IMR-90 (cell line): Measurements from ENCODE around the gene ATP6V0E2. TPM values are rescaled to one million over a fixed set of nuclear protein-coding genes. Genes with fewer than 3 reads are reported as not detected.
A peak's percentile ranks its signal among the peaks of the same experiment; 100 is the strongest.

Source experiments
- ATAC-seq: fragments of 200-7000 bp; cut with Tn5 transposase; 2 replicates; pipeline ENCODE4 v1.9.1; 2020; ENCODE audit warnings: low read depth, mild to moderate bottlenecking, moderate library complexity
- BruUV-seq: library from RNA; stranded (reverse); fragments of 400-500 nt; replicated peaks from 2 replicates; lab custom pipeline; 2021; lab: Mats Ljungman, UMichigan
- CTCF ChIA-PET: fragments of 300-600 bp; formaldehyde crosslinking; extraction: SDS; loops from one replicate; lab custom pipeline; 2021; ENCODE audit warnings: antibody characterized with exemption; lab: Yijun Ruan, JAX
- POLR2A ChIA-PET: fragments of 300-600 bp; sonication (Branson Sonifier 250); formaldehyde crosslinking; loops from one replicate; lab custom pipeline; 2022; ENCODE audit warnings: antibody characterized with exemption; ENCODE audit not compliant: unreplicated experiment; lab: Charles Lee
- DNase-seq: peaks from one replicate; pipeline ENCODE4 v3.0.0; 2013
- H2AFZ ChIP-seq: replicated peaks from 2 replicates; pipeline ENCODE3; 2013; ENCODE audit warnings: low read length, mild to moderate bottlenecking; ENCODE audit not compliant: poor library complexity
- H2AK5ac ChIP-seq: 2 replicates; pipeline ENCODE4 v1.6.1; 2013; ENCODE audit warnings: low read depth, low read length, inconsistent platforms
- H2AK9ac ChIP-seq: replicated peaks from 2 replicates; pipeline ENCODE3; 2013; ENCODE audit warnings: mild to moderate bottlenecking, low read depth, low read length, moderate library complexity; ENCODE audit not compliant: poor library complexity
- H2BK120ac ChIP-seq: 2 replicates; pipeline ENCODE4 v1.6.1; 2013; ENCODE audit warnings: low read depth, low read length, inconsistent platforms
- H2BK15ac ChIP-seq: 3 replicates; pipeline ENCODE4 v1.6.1; 2013; ENCODE audit warnings: low read depth, low read length, inconsistent platforms
- H2BK20ac ChIP-seq: 2 replicates; pipeline ENCODE4 v1.6.1; 2013; ENCODE audit warnings: low read depth, mild to moderate bottlenecking, inconsistent platforms, low read length, moderate library complexity
- H2BK5ac ChIP-seq: 2 replicates; pipeline ENCODE4 v1.6.1; 2013; ENCODE audit warnings: mild to moderate bottlenecking, low read depth, low read length, inconsistent platforms; ENCODE audit not compliant: poor library complexity, severe bottlenecking
- H3K14ac ChIP-seq: replicated peaks from 2 replicates; pipeline ENCODE4 v1.6.1; 2013; ENCODE audit warnings: low read depth, low read length, inconsistent platforms
- H3K18ac ChIP-seq: 2 replicates; pipeline ENCODE4 v1.6.1; 2013; ENCODE audit warnings: low read depth, low read length, control low read depth
- H3K23ac ChIP-seq: 2 replicates; pipeline ENCODE4 v1.6.1; 2013; ENCODE audit warnings: low read depth, low read length, inconsistent platforms
- H3K27ac ChIP-seq: 2 replicates; pipeline ENCODE4 v1.5.1; 2013; ENCODE audit warnings: mild to moderate bottlenecking, control low read depth, low read length; ENCODE audit not compliant: insufficient read depth
- H3K27me3 ChIP-seq: 2 replicates; pipeline ENCODE4 v1.6.1; 2013; ENCODE audit warnings: low read length; ENCODE audit not compliant: control insufficient read depth, insufficient read depth
- H3K36me3 ChIP-seq: 2 replicates; pipeline ENCODE4 v1.6.1; 2013; ENCODE audit warnings: low read length, mixed read lengths; ENCODE audit not compliant: control insufficient read depth, insufficient read depth
- H3K4ac ChIP-seq: 2 replicates; pipeline ENCODE4 v1.6.1; 2013; ENCODE audit warnings: low read depth, low read length, inconsistent platforms
- H3K4me1 ChIP-seq: 2 replicates; pipeline ENCODE4 v1.6.1; 2013; ENCODE audit warnings: low read length, mixed read lengths; ENCODE audit not compliant: control insufficient read depth, insufficient read depth
- H3K4me2 ChIP-seq: 2 replicates; pipeline ENCODE4 v1.6.1; 2013; ENCODE audit warnings: low read depth, mild to moderate bottlenecking, control low read depth, low read length, moderate library complexity
- H3K4me3 ChIP-seq: 2 replicates; pipeline ENCODE4 v1.5.1; 2013; ENCODE audit warnings: low read depth, mild to moderate bottlenecking, control low read depth, low read length, moderate library complexity; ENCODE audit not compliant: insufficient read depth
- H3K56ac ChIP-seq: 2 replicates; pipeline ENCODE4 v1.6.1; 2013; ENCODE audit warnings: low read length, inconsistent platforms; ENCODE audit not compliant: insufficient read depth; ENCODE audit errors: extremely low read depth
- H3K79me1 ChIP-seq, 2 experiments: 2 replicates each; pipeline ENCODE4 v1.6.1; 2013; ENCODE audit warnings: low read length in 2 of 2, inconsistent platforms in 1 of 2, low read depth in 1 of 2
- H3K9ac ChIP-seq: 2 replicates; pipeline ENCODE4 v1.6.1; 2013; ENCODE audit warnings: low read depth, low read length, control low read depth
- H3K9me1 ChIP-seq: 2 replicates; pipeline ENCODE4 v1.6.1; 2013; ENCODE audit warnings: low read length, inconsistent platforms; ENCODE audit not compliant: insufficient read depth
- H3K9me3 ChIP-seq: 2 replicates; pipeline ENCODE4 v1.6.1; 2013; ENCODE audit warnings: low read length; ENCODE audit not compliant: control insufficient read depth, insufficient read depth
- H4K20me1 ChIP-seq: 2 replicates; pipeline ENCODE4 v1.6.1; 2013; ENCODE audit warnings: low read length, inconsistent platforms; ENCODE audit not compliant: insufficient read depth
- H4K5ac ChIP-seq: 2 replicates; pipeline ENCODE4 v1.6.1; 2013; ENCODE audit warnings: mild to moderate bottlenecking, low read depth, low read length, control low read depth
- H4K8ac ChIP-seq, 2 experiments: 2 replicates each; pipeline ENCODE4 v1.6.1; 2013; ENCODE audit warnings: low read depth in 2 of 2, low read length in 2 of 2, control low read depth in 1 of 2, inconsistent platforms in 1 of 2
- H4K91ac ChIP-seq: 2 replicates; pipeline ENCODE4 v1.6.1; 2013; ENCODE audit warnings: low read depth, low read length, inconsistent platforms; ENCODE audit not compliant: insufficient read depth
- CEBPB ChIP-seq: IDR thresholded peaks from 2 replicates; pipeline ENCODE4 v1.6.1; 2012; ENCODE audit warnings: low read depth, low read length, improper control_type of control experiment
- MAZ ChIP-seq: IDR thresholded peaks from 2 replicates; pipeline ENCODE4 v1.6.1; 2012; ENCODE audit warnings: low read depth, mild to moderate bottlenecking, low read length, improper control_type of control experiment, moderate library complexity, borderline replicate concordance
- WGBS, 2 experiments: methylation state at CpG; one replicate each; pipeline versions ENCODE4 v1.1.5 to v1.1.7; 2013; ENCODE audit warnings: missing lambda C conversion rate in 2 of 2; ENCODE audit not compliant: insufficient read length in 1 of 2; ENCODE audit errors: extremely low coverage in 2 of 2; 5-methylcytosine and 5-hydroxymethylcytosine counted together
- dilution Hi-C: fragments of 300-500 bp; cut with HindIII; formaldehyde crosslinking; loops from one replicate; pipeline ENCODE4 v1.14.3; 2018; ENCODE audit warnings: low sequenced_read_pairs; ENCODE audit not compliant: unreplicated experiment
- in situ Hi-C: fragments of 300-500 bp; cut with MboI; formaldehyde crosslinking; loops from 3 replicates; pipeline ENCODE4 v1.14.3; 2019; ENCODE audit warnings: low sequenced_read_pairs, inconsistent platforms, mixed read lengths
- intact Hi-C: fragments of 100-400 bp; cut with micrococcal nuclease; formaldehyde crosslinking; loops from 2 replicates; pipeline ENCODE4 v1.10.0; 2022
- polyA plus RNA-seq, 3 experiments: library from polyadenylated mRNA; depleted of rRNA; stranded (reverse); fragments of >200 nt; gene quantifications; 2 replicates each; pipeline ENCODE4 v1.2.3, GENCODE V29; 2012; ENCODE audit warnings: low replicate concordance in 1 of 3
- total RNA-seq: library from RNA; depleted of rRNA; stranded (reverse); fragments of >200 nt; gene quantifications from 2 replicates; pipeline ENCODE4 v1.2.3, GENCODE V29; 2012

The ATP6V0E2 gene
- total and polyA plus RNA-seq, 2 of the 4 experiments (the other 2 are of a cell fraction): 5.7 to 30.3 TPM

- no peak overlapping the region for H4K91ac ChIP-seq
- peak overlapping the region; percentile 26; the same call in 1 of the 2 replicates for H3K27ac ChIP-seq
- no peak overlapping the region for H4K8ac ChIP-seq
- no peak overlapping the region for H2AK9ac ChIP-seq
- peaks cover 13% of the 10 kb centered on the region for H3K36me3 ChIP-seq
- H2BK120ac ChIP-seq: no peak overlapping the region
- no peaks in the 10 kb centered on the region for H3K9me3 ChIP-seq
- ATAC-seq: no peak
- H2AK5ac ChIP-seq: no peak overlapping the region
- H3K18ac ChIP-seq: no peak overlapping the region
- H3K9me1 ChIP-seq: no peaks in the 10 kb centered on the region; the same call in 1 of the 2 replicates
- ChIA-PET CTCF (no interaction called here), POLR2A (no interaction called here)
- dilution Hi-C loops: no loop called here
- no peak for DNase-seq
- H2AFZ ChIP-seq: no peak overlapping the region
- H4K5ac ChIP-seq: no peak overlapping the region
- H3K4me2 ChIP-seq: no peak overlapping the region
- H3K14ac ChIP-seq: no peak overlapping the region
- no peak overlapping the region for H3K56ac ChIP-seq
- no peak overlapping the region for H2BK15ac ChIP-seq
- H3K27me3 ChIP-seq: no peaks in the 10 kb centered on the region
- in situ Hi-C loops: no loop called here
- WGBS, 2 experiments: 100% methylated on average over 7 of the region's 9 CpGs; no CpG with 5 or more reads in 1 of the 2 experiments
- no peak overlapping the region for H2BK20ac ChIP-seq
- H2BK5ac ChIP-seq: no peak overlapping the region
- no peak overlapping the region for H3K23ac ChIP-seq
- H3K4ac ChIP-seq: no peak overlapping the region
- BruUV-seq: no TSS peak
- no peak overlapping the region for H3K9ac ChIP-seq
- intact Hi-C loops: no loop called here
- no peaks in the 10 kb centered on the region for H4K20me1 ChIP-seq
- no peaks in the 10 kb centered on the region; a peak in 2 of 4 replicates for H3K79me1 ChIP-seq
- no peaks in the 10 kb centered on the region for H3K4me1 ChIP-seq
- TF ChIP-seq CEBPB (no peak), MAZ (no peak)
- no peak overlapping the region for H3K4me3 ChIP-seq
Observed at GRCh38 chr7:149846021-149846420, 27.7 kb upstream of the ATP6V0E2 start.
